Erythroblast (primary cell): Measurements from ENCODE around the gene C19orf81.
"Not testable (repeated sequence)": the region's sequence is repeated elsewhere in the genome, so short reads cannot be mapped to it uniquely, and the experiment has no call there.

Experiments used
- GATA1 ChIP-seq: IDR thresholded peaks from 2 replicates; pipeline ENCODE4 v1.6.1; 2011; ENCODE audit warnings: low read depth, mild to moderate bottlenecking, control low read depth, low read length, moderate library complexity
- POLR2A ChIP-seq: IDR thresholded peaks from 2 replicates; pipeline ENCODE4 v1.6.1; 2011; ENCODE audit warnings: mild to moderate bottlenecking, low read length

- TF ChIP-seq POLR2A, GATA1: not testable (repeated sequence)
Measured at GRCh38 chr19:50618379-50618778, 30.9 kb upstream of the C19orf81 start.
